Ishikawa (cell line): Measurements from ENCODE around the gene TULP3.

Experiments
- CEBPB ChIP-seq: IDR thresholded peaks from 2 replicates; pipeline ENCODE4 v1.6.1; 2012
- CREB1 ChIP-seq: IDR thresholded peaks from 2 replicates; pipeline ENCODE4 v1.6.1; 2012; ENCODE audit warnings: low read depth
- EGR1 ChIP-seq: IDR thresholded peaks from 2 replicates; pipeline ENCODE4 v1.6.1; 2012
- EP300 ChIP-seq: IDR thresholded peaks from 2 replicates; pipeline ENCODE4 v1.6.1; 2012; ENCODE audit warnings: borderline replicate concordance
- FOXM1 ChIP-seq: IDR thresholded peaks from 2 replicates; pipeline ENCODE4 v1.6.1; 2012; ENCODE audit warnings: low read depth, borderline replicate concordance
- MAX ChIP-seq: IDR thresholded peaks from 2 replicates; pipeline ENCODE4 v1.6.1; 2012
- NFIC ChIP-seq: IDR thresholded peaks from 2 replicates; pipeline ENCODE4 v1.6.1; 2012
- RAD21 ChIP-seq: IDR thresholded peaks from 2 replicates; pipeline ENCODE4 v1.6.1; 2012; ENCODE audit warnings: low read depth
- REST ChIP-seq: IDR thresholded peaks from 2 replicates; pipeline ENCODE4 v1.6.1; 2012; ENCODE audit warnings: low read depth, mild to moderate bottlenecking
- TAF1 ChIP-seq: IDR thresholded peaks from 2 replicates; pipeline ENCODE4 v1.6.1; 2012; ENCODE audit warnings: low read depth, mild to moderate bottlenecking
- TCF12 ChIP-seq: IDR thresholded peaks from 2 replicates; pipeline ENCODE4 v1.6.1; 2012; ENCODE audit warnings: low read depth
- TEAD4 ChIP-seq: IDR thresholded peaks from 2 replicates; pipeline ENCODE4 v1.6.1; 2012
- USF1 ChIP-seq: IDR thresholded peaks from 2 replicates; pipeline ENCODE4 v1.6.1; 2012
- YY1 ChIP-seq: IDR thresholded peaks from 2 replicates; pipeline ENCODE4 v1.6.1; 2012; ENCODE audit warnings: low read depth
- ZBTB7A ChIP-seq: IDR thresholded peaks from 2 replicates; pipeline ENCODE4 v1.6.1; 2012; ENCODE audit warnings: low read depth

The TULP3 gene

GRCh38 chr12:2958432-2959191 lies 67.9 kb downstream of the TULP3 start:
- TF ChIP-seq TCF12 = peak; percentile 64
- TF ChIP-seq MAX = peak; percentile 90
- no peak for TF ChIP-seq NFIC
- TF ChIP-seq RAD21 = no peak
- no peak for TF ChIP-seq EGR1
- TF ChIP-seq CREB1 = 0 out of 2 replicates have a peak, but pooled peaks have one; percentile 16
- TF ChIP-seq YY1 = 0 out of 2 replicates have a peak, but pooled peaks have one; percentile 40
- peak; percentile 35; the same call in 1 of the 2 replicates for TF ChIP-seq TEAD4
- peak; percentile 80 for TF ChIP-seq TAF1

GRCh38 chr12:2959192-2959504 lies 68.5 kb downstream of the TULP3 start, which contains the start of gene TEAD4:
TSS of gene TEAD4 (plus strand) at chr12:2959397.
- TF ChIP-seq TEAD4 (peak; percentile 99), ZBTB7A (no peak), EP300 (no peak; the same call in 1 of the 2 replicates), TCF12 (no peak), RAD21 (no peak), NFIC (no peak), EGR1 (no peak), REST (no peak), TAF1 (no peak; the same call in 1 of the 2 replicates), CEBPB (no peak), MAX (peak; percentile 83), FOXM1 (no peak), USF1 (no peak), YY1 (0 out of 2 replicates have a peak, but pooled peaks have one; percentile 54), CREB1 (no peak)

GRCh38 chr12:2959505-2960389 lies 69.1 kb downstream of the TULP3 start:
- TF ChIP-seq YY1 (no peak), TAF1 (peak; percentile 12), RAD21 (no peak), EP300 (peak; percentile 16), ZBTB7A (peak; percentile 85), EGR1 (no peak), CREB1 (no peak), FOXM1 (no peak), MAX (peak; percentile 99), TCF12 (0 out of 2 replicates have a peak, but pooled peaks have one; percentile 22), USF1 (peak; percentile 62)

GRCh38 chr12:2960390-2960956 lies 69.8 kb downstream of the TULP3 start:
- TF ChIP-seq TEAD4 (no peak), ZBTB7A (no peak), TCF12 (no peak), TAF1 (no peak), EP300 (no peak)

GRCh38 chr12:2960996-2961616 lies 70.4 kb downstream of the TULP3 start:
- TF ChIP-seq EGR1 (no peak), RAD21 (no peak), USF1 (no peak), YY1 (no peak), NFIC (no peak), ZBTB7A (no peak), EP300 (no peak), MAX (no peak), TEAD4 (no peak)
